ENCODE measurements around the gene RASA1.

RASA1 gene

DNA sequence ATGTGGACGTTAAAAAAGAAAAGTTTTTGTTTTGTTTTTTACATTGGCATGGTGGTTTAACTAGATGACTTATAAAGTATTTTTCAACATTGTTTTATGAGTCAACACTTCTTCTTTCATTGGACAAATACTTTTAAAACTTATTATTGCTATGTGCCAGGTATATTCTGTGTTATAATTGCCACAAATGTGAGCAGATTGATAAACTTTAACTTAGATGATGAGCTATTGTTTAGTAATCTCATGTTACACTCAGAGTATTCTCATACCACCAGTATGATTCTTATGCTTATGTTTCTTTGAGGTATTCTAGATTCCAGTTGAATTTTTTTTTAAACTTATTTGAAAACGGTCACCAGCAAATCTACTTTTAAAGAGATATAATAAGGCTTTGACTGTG is 60.3 kb downstream of the RASA1 start:
- H3K4me1 ChIP-seq (ENCODE audit: control insufficient read depth, insufficient read depth, low read length): peaks cover 12% of the 10 kb centered on the region
- H3K9ac ChIP-seq (ENCODE audit: low read length): no peak overlapping the region
- H3K36me3 ChIP-seq (ENCODE audit: control insufficient read depth, insufficient read depth, low read length): no peaks in the 10 kb centered on the region
- no peaks in the 10 kb centered on the region for H3K9me3 ChIP-seq (ENCODE audit: control insufficient read depth, low read length)
- H3K4me3 ChIP-seq (ENCODE audit: low read length): no peak overlapping the region
- H3K27me3 ChIP-seq (ENCODE audit: control insufficient read depth, insufficient read depth, low read length): no peaks in the 10 kb centered on the region

DNA sequence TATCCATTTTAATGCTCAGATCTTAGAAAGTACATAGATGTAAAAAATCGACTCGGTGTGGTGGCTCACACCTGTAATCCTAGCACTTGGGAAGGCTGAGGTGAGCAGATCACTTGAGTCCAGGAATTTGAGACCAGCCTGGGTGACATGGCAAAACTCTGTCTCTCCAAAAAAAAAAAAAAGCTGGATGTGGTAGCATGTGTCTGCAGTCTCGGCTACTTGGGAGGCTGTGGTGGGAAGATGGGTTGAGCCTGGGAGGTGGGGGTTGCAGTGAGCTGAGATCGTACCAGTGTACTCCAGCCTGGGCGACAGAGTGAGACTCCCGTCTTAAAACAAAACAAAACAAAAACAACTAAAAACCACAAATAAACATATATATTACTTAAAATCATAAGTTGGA is 61.4 kb downstream of the RASA1 start:
- no peaks in the 10 kb centered on the region for H3K9me3 ChIP-seq (ENCODE audit: control insufficient read depth, low read length)
- H3K4me3 ChIP-seq (ENCODE audit: low read length): no peak overlapping the region

DNA sequence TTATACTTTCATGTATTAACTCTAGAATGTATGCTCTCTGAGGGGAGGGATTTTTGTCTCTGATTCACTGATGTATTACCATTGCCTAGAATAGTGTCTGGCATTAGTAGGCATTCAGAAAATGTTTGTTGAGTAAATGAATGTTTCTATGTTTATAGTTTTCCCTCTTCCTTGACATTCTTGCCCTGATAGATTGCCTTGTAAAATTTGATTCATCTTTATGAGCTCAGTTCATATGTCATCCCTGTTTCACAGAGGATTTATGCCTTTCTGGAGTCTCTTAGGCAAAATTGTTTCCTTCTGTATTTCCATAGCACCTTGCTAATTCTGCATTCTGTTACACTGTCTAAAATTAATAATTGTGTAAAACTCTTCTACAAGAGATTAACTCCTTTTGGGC is 72.3 kb downstream of the RASA1 start:
- Histone ChIP-seq H3K9ac (ENCODE audit: low read length) (no peak overlapping the region), H3K27me3 (ENCODE audit: control insufficient read depth, insufficient read depth, low read length) (no peaks in the 10 kb centered on the region), H3K4me3 (ENCODE audit: low read length) (no peak overlapping the region), H3K36me3 (ENCODE audit: control insufficient read depth, insufficient read depth, low read length) (no peaks in the 10 kb centered on the region), H3K4me1 (ENCODE audit: control insufficient read depth, insufficient read depth, low read length) (no peaks in the 10 kb centered on the region), H3K9me3 (ENCODE audit: control insufficient read depth, low read length) (no peaks in the 10 kb centered on the region)

More for the DNA sequence above, 61.4 kb downstream of the RASA1 start:
- H3K4me1 ChIP-seq (ENCODE audit: control insufficient read depth, insufficient read depth, low read length): peaks cover 8% of the 10 kb centered on the region
- H3K27me3 ChIP-seq (ENCODE audit: control insufficient read depth, insufficient read depth, low read length): no peaks in the 10 kb centered on the region
- no peak overlapping the region for H3K9ac ChIP-seq (ENCODE audit: low read length)
- no peaks in the 10 kb centered on the region for H3K36me3 ChIP-seq (ENCODE audit: control insufficient read depth, insufficient read depth, low read length)

DNA sequence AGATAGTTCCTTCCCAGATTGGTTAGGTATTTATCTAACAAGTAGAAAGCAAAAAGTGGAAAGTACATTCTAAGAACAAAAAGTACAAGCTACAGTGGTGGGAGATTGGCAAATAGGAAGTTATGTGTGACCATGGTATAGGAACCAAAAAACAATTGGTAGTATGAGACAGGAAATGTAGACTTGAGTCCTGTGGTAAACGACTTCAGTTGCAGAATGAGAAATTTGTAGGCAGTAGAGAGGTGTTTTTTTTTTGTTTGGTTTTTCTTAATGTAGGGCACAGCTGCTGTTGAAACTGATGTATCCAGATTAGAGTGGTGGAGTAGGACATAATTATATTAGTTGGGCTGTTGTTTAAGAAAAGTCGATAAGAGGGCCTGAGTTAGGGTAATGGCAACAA is 73.0 kb downstream of the RASA1 start:
- Histone ChIP-seq H3K36me3 (ENCODE audit: control insufficient read depth, insufficient read depth, low read length) (no peaks in the 10 kb centered on the region), H3K27me3 (ENCODE audit: control insufficient read depth, insufficient read depth, low read length) (no peaks in the 10 kb centered on the region), H3K4me3 (ENCODE audit: low read length) (no peak overlapping the region), H3K9ac (ENCODE audit: low read length) (no peak overlapping the region), H3K9me3 (ENCODE audit: control insufficient read depth, low read length) (no peaks in the 10 kb centered on the region), H3K4me1 (ENCODE audit: control insufficient read depth, insufficient read depth, low read length) (no peaks in the 10 kb centered on the region)

DNA sequence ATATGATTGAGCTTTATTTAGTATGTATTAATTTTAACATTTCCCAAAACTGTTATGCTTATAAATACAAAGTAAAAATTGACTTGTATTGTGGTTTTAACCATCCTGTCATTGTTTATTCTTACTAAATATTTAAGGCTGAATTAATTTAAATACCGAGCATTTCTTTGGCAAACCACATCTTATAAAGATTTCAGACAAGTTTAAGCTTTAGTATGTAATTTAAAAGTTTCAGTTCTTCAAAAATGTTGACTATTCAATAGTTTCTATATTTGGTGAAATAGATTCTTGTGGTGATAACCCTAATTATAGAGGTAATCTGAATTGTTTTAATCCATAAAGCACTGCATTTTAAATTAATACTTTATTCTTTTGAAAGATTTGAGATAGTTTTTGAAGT is 79.6 kb downstream of the RASA1 start:
- Histone ChIP-seq H3K4me1 (ENCODE audit: control insufficient read depth, insufficient read depth, low read length) (no peaks in the 10 kb centered on the region), H3K9me3 (ENCODE audit: control insufficient read depth, low read length) (no peaks in the 10 kb centered on the region), H3K4me3 (ENCODE audit: low read length) (no peak overlapping the region), H3K9ac (ENCODE audit: low read length) (no peak overlapping the region), H3K36me3 (ENCODE audit: control insufficient read depth, insufficient read depth, low read length) (no peaks in the 10 kb centered on the region), H3K27me3 (ENCODE audit: control insufficient read depth, insufficient read depth, low read length) (no peaks in the 10 kb centered on the region)

DNA sequence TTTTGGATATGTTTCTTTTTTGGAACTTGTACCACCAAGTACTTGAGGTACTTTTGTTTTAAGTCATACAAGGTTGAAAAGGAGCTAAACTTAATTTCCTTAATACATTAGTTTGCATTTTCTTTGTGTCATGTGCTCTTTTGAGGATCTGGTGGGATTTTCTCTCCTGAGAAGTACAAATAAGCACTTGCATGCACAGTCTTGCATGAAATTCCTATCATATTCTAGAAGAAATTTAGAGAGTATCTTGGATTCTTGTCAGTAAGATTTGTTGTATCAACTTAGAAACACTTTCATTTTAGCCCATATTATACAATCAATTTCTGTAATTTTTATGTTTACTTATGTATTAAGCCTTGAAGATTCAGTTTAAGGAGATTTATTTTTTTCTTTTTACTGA is 80.2 kb downstream of the RASA1 start:
- Histone ChIP-seq H3K9ac (ENCODE audit: low read length) (no peak overlapping the region), H3K4me1 (ENCODE audit: control insufficient read depth, insufficient read depth, low read length) (no peaks in the 10 kb centered on the region)

DNA sequence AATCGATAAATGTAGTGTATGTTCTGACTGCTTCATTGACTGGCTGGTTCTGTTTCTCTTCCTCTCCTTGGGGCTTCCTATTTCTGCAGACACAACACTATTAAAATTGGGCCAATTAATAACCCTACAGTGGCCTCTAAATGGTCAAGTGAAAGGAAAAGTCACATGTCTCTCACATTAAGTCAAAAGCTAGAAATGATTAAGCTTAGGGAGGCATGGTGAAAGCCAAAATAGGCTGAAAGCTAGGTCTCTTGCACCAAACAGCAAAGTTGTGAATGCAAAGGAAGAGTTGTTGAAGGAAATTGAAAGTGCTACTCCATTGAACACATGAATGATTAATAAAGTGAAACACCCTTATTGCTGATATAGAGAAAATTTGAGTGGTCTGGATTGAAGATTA is 86.8 kb downstream of the RASA1 start:
- Histone ChIP-seq H3K4me1 (ENCODE audit: control insufficient read depth, insufficient read depth, low read length) (no peaks in the 10 kb centered on the region), H3K27me3 (ENCODE audit: control insufficient read depth, insufficient read depth, low read length) (no peaks in the 10 kb centered on the region), H3K4me3 (ENCODE audit: low read length) (no peak overlapping the region), H3K9me3 (ENCODE audit: control insufficient read depth, low read length) (no peaks in the 10 kb centered on the region), H3K36me3 (ENCODE audit: control insufficient read depth, insufficient read depth, low read length) (no peaks in the 10 kb centered on the region), H3K9ac (ENCODE audit: low read length) (no peak overlapping the region)

More for the DNA sequence above, 80.2 kb downstream of the RASA1 start:
- no peaks in the 10 kb centered on the region for H3K36me3 ChIP-seq (ENCODE audit: control insufficient read depth, insufficient read depth, low read length)
- H3K4me3 ChIP-seq (ENCODE audit: low read length): no peak overlapping the region
- no peaks in the 10 kb centered on the region for H3K9me3 ChIP-seq (ENCODE audit: control insufficient read depth, low read length)
- no peaks in the 10 kb centered on the region for H3K27me3 ChIP-seq (ENCODE audit: control insufficient read depth, insufficient read depth, low read length)

DNA sequence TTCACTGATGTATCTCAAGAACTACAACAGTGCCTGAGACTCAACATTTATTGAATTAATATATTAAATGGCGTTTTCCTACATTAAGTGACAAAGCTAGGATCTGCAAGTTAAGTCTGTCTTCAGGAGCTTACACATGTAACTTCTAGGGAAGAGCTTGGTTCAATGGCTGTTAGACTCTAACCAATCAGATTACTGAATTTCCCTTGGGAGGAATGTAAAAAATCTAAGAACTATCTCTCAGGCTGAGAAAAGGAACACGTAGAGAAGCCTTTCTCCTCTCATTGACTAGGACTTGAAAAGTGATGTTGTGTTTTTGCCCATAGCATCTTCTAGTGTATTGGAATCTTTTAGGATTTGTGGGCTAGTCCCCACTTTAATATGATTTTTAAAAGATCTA is 91.4 kb downstream of the RASA1 start:
- H3K4me3 ChIP-seq (ENCODE audit: low read length): no peak overlapping the region
- no peak overlapping the region for H3K9ac ChIP-seq (ENCODE audit: low read length)
- no peaks in the 10 kb centered on the region for H3K27me3 ChIP-seq (ENCODE audit: control insufficient read depth, insufficient read depth, low read length)
- no peaks in the 10 kb centered on the region for H3K4me1 ChIP-seq (ENCODE audit: control insufficient read depth, insufficient read depth, low read length)
- H3K36me3 ChIP-seq (ENCODE audit: control insufficient read depth, insufficient read depth, low read length): no peaks in the 10 kb centered on the region
- no peaks in the 10 kb centered on the region for H3K9me3 ChIP-seq (ENCODE audit: control insufficient read depth, low read length)

DNA sequence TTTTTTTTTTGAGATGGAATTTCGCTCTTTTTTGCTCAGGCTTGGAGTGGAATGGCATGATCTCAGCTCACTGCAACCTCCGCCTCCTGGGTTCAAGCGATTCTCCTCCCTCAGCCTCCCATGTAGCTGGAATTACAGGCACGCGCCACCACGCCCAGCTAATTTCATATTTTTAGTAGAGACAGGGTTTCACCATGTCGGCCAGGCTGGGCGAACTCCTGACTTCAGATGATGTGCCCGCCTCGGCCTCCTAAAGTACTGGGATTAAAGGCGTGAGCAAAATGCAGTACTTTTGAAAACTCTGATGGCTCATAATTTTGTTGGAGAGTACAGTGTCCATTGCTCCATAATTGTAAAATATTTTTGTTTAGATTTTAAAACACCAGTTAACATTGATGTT is 92.4 kb downstream of the RASA1 start:
- Histone ChIP-seq H3K27me3 (ENCODE audit: control insufficient read depth, insufficient read depth, low read length) (no peaks in the 10 kb centered on the region), H3K36me3 (ENCODE audit: control insufficient read depth, insufficient read depth, low read length) (no peaks in the 10 kb centered on the region), H3K4me1 (ENCODE audit: control insufficient read depth, insufficient read depth, low read length) (no peaks in the 10 kb centered on the region), H3K4me3 (ENCODE audit: low read length) (no peak overlapping the region), H3K9ac (ENCODE audit: low read length) (no peak overlapping the region), H3K9me3 (ENCODE audit: control insufficient read depth, low read length) (no peaks in the 10 kb centered on the region)

DNA sequence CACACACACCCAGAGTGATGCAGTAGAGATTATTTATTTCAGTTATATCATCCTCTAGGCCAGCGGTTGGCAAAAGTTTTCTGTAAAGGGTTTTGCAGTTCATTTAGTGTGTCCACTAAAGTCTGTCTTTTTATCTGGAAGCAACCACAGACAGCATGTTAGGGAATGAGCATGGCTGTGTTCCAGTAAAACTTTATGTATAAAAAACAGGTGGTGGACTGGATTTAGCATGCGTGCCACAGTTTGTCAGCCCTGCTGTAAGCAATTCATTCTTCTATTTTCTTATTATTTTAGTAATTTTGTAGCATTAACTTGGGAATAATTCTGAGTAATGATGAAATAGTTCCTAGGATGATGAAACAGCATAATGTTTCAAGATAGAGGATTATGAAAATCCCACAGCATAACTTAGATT is 93.4 kb downstream of the RASA1 start:
- no peaks in the 10 kb centered on the region for H3K36me3 ChIP-seq (ENCODE audit: control insufficient read depth, insufficient read depth, low read length)
- H3K4me3 ChIP-seq (ENCODE audit: low read length): no peak overlapping the region
- no peaks in the 10 kb centered on the region for H3K27me3 ChIP-seq (ENCODE audit: control insufficient read depth, insufficient read depth, low read length)
- H3K9ac ChIP-seq (ENCODE audit: low read length): no peak overlapping the region
- no peaks in the 10 kb centered on the region for H3K4me1 ChIP-seq (ENCODE audit: control insufficient read depth, insufficient read depth, low read length)
- no peaks in the 10 kb centered on the region for H3K9me3 ChIP-seq (ENCODE audit: control insufficient read depth, low read length)

DNA sequence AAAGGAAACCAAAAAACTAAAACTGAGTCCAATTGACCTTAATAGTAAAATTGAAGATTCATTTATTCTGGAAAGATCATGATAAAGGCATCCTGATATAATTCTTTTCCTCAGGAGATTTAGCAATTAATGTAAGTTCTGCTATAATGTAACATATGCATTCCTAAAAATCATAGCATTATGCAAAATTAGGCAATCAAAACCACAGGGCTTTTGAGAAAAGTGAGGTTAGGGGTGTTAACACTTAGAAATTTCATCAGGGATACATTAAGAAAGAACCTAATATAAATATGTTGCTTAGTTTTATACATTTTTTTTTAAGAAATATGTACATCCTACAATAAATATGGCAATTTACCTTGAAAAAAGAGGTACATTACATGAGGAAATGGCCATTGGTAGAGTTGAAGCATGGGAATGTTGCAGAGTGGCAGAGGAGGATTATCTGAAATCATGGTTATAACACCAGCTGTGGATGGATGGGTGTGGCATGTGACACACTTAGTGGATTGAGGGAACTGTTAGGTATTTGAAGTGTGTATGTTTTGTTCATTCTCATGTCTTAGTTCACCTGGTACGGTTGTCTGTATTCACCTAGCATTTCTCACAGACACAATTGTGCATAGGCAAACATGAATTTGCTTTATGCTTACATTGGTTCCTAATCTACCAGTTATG is 94.0 kb downstream of the RASA1 start:
- no peaks in the 10 kb centered on the region for H3K9me3 ChIP-seq (ENCODE audit: control insufficient read depth, low read length)
- peaks cover 4% of the 10 kb centered on the region for H3K4me1 ChIP-seq (ENCODE audit: control insufficient read depth, insufficient read depth, low read length)
- no peak overlapping the region for H3K4me3 ChIP-seq (ENCODE audit: low read length)
- no peak overlapping the region for H3K9ac ChIP-seq (ENCODE audit: low read length)
- H3K27me3 ChIP-seq (ENCODE audit: control insufficient read depth, insufficient read depth, low read length): no peaks in the 10 kb centered on the region
- no peaks in the 10 kb centered on the region for H3K36me3 ChIP-seq (ENCODE audit: control insufficient read depth, insufficient read depth, low read length)

DNA sequence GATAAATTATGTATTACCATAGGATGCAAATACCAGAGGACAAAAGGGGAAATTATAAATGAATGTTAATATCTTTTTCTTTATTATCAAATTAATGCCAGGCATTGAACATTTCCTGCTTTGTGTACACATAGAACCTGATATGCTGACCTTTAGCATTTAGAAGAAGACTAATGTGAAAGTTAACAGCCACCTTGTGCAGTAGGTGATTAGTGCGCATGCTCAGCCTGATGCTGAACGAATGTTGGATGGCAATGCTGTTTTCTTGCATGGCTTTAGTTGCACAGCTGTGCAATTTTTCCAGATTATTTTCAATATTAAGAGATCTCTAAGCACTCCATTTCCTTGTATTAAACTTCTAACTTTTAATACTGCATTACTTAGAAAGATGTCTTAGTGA is 99.6 kb downstream of the RASA1 start:
- Histone ChIP-seq H3K4me1 (ENCODE audit: control insufficient read depth, insufficient read depth, low read length) (peaks cover 7% of the 10 kb centered on the region), H3K9me3 (ENCODE audit: control insufficient read depth, low read length) (no peaks in the 10 kb centered on the region), H3K27me3 (ENCODE audit: control insufficient read depth, insufficient read depth, low read length) (no peaks in the 10 kb centered on the region), H3K4me3 (ENCODE audit: low read length) (no peak overlapping the region), H3K9ac (ENCODE audit: low read length) (no peak overlapping the region), H3K36me3 (ENCODE audit: control insufficient read depth, insufficient read depth, low read length) (no peaks in the 10 kb centered on the region)

DNA sequence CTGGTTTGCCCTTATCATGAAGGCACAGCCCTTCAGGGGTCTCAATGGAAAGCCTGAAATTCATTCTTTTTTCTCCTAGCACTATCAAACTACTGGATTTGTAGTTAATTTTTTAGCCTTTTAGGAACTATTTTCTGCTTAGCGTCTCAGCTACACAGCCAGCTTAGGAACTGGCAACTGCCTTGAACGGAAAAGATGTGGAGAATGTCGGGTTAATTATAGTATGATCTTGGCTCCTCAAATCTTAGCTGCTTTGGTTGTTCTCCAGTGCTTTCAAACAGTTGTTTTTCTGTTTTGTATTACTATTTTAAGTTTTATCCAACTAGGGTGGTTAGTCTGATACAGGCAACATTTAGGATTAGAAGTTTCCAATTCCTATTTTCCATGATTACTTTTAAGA is 100.9 kb downstream of the RASA1 start:
- H3K4me1 ChIP-seq (ENCODE audit: control insufficient read depth, insufficient read depth, low read length): peaks cover 7% of the 10 kb centered on the region
- no peak overlapping the region for H3K4me3 ChIP-seq (ENCODE audit: low read length)
- H3K36me3 ChIP-seq (ENCODE audit: control insufficient read depth, insufficient read depth, low read length): no peaks in the 10 kb centered on the region
- H3K9ac ChIP-seq (ENCODE audit: low read length): no peak overlapping the region
- H3K9me3 ChIP-seq (ENCODE audit: control insufficient read depth, low read length): no peaks in the 10 kb centered on the region
- H3K27me3 ChIP-seq (ENCODE audit: control insufficient read depth, insufficient read depth, low read length): no peaks in the 10 kb centered on the region
